Raji (cell line): Measurements from ENCODE around the gene TMC1.

Source experiments
- POLR2A ChIP-seq: IDR thresholded peaks from 2 replicates; pipeline ENCODE4 v1.6.1; 2011; ENCODE audit warnings: low read depth, low read length, control low read depth; ENCODE audit not compliant: insufficient read depth

The TMC1 gene

DNA sequence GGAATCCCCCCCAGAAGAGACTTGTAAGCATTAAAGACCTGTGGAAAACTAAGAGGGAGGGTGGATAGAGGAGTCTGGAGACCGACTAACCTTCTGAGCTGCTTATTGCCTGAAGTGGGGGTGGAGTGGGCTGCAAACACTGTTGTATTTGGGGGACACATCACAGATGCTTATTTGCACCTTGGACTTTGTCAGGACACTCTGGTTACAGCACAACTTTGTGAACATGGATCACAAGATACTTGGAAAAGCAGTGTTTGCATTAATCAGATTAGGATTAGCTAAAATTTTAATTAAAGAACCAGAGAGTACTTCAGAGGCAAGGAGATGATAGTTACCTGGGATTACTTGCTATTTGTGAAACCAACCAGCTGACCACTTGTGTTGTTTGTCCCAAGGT, 30.9 kb downstream of the TMC1 start:
- TF ChIP-seq POLR2A = no peak

DNA sequence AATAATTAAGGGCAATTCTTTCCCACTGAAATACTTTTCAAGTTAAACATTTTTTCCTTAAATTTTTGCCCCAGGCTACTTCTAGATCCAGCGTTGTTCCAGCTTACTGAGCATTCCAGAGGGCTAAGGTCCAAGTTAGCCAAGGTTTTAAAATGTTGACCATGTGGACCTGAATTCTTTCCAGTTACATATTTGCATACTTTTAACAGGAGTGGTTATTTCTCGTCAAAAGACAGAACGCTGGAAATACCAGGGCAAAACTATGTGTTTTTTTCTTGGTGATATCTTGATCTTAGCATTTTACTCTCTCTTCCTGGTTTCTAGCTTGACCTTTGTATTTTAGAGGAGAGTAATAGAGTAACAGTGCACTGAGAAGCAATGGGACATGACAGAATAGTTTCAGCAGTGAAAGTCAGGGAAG, 32.8 kb downstream of the TMC1 start:
- no peak for TF ChIP-seq POLR2A

DNA sequence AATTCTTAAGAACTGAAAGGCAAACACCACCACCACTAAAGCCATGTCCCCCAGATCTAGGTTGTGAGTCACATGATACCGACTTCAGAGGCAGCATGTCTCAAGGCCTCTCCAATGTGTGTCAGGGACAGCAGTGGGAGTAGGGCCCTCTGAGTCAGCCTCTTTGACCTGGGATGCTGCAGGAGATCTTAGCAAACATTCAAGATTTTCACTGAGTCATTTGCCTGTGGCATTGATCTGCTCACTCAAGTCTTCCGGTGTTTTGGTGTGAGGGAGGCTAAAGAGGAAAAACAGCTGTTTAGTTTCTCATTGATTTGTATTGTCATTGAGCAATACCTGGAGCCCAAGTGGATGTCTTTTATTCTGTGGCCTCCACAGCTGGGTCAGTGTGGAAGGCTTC, 36.1 kb downstream of the TMC1 start:
- TF ChIP-seq POLR2A = no peak

DNA sequence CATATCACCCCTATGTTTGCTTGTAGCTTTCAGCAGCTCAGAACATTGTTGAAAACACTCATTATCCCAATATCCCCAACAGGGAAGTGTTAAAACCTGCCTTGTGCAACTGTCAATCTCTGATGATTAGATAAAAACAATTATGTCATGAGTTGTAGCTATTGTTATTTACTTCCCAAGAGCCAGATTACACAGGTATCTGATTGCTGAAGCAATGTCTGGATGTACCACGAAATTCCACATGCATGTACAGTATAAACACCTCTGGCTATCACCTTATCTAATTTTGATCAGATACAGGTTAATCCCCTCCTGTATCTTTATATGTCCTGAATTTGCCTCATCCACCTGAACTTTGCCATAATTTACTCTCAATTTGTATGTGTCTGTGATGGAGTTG, 38.7 kb downstream of the TMC1 start:
- TF ChIP-seq POLR2A = no peak

DNA sequence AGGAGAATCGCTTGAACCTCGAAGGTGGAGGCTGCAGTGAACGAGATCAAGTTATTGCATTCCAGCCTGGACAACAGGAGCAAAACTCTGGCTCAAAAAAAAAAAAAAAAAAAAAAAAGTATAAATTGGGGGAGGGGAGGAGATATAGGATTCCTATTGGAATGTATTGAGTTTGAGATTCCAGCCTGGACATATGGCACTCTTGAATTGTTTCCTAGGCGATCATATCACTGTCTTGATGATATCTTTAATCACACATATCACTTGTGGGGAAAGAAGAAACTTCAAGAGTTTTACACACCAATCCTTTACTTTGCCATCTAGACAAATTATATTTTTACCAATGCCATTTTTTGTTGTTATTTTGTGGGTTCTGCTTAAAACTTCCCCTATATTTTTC, 42.4 kb downstream of the TMC1 start:
- no peak for TF ChIP-seq POLR2A

DNA sequence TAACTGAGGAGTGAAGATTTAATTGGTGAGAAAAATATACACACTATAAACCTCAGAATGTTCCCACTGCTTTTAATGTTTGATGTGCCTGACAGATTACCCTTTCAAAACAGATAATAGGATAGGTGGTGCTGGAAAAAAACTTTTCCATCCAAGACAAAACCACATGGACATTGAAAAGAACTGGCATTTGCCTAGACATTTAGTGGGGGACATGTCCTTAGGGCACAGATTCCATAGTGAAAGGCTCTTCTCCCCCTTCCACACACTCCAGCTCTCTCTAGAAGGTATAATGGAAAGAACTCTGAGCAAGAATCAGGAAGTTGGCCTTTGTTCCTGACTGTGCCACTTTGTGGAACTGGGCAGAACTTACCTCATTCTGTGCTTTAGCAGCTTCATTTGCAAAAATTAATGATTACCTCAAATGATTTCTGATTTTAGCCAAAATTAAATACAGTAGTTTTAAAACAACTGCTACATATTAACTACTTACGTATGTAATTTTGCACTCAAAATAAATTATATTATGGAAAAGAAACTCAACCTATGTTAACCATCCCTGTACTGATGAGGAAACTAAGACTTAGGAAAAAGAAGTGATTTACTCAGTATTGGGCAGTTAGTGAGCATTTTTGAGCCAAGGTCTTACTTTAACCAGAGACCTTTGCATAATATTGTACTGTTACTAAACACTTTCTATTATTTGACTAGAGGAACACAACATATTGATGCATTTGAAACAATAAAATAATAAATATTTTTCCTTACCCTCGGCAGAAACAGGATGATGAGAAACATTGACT, 43.3 kb downstream of the TMC1 start:
- no peak for TF ChIP-seq POLR2A

DNA sequence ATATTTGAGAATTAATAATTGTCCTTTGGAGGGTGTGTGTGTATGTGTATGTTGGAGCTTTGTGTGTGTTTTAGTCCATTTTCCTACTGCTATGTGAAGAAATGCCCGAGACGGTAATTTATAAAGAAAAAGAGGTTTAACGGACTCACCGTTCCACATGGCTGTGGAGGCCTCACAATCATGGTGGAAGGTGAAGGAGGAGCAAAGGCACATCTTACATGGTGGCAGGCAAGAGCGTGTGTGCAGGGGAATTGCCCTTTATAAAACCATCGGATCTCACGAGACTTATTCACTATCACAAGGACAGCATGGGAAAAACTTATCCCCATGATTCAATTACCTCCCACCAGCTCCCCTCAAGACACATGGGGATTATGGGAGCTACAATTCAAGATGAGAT, 44.1 kb downstream of the TMC1 start:
- no peak for TF ChIP-seq POLR2A

DNA sequence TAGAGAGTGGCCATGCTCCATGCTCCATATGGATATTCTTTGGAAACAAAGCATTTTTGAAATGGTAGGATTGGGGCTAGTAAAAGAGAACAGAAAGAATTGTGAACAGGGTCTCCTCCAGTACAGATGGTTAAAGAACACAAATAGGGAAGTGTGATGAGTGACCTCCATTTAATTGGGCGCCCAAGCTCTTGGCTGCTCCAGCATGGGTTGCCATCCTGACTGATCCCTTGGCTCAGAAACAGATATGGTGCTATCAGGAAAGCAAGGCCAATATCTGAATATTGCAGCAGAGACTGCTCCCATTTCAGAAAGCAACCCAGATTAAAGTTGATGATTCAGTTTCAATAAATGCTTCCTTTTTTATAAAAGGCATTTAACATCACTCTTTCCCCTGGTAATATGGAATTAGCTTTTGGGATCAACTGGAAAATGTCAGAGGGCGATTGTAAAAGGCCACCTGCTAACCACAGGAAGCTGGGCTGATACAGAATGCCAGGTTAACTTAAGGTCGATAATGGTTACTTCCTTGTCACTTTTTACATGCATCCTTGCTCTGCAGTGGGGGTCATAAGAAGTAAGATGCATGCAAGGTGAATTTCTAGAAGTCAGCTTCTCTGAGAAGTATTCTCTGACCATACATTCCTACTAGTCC, 52.9 kb downstream of the TMC1 start:
- TF ChIP-seq POLR2A = no peak

DNA sequence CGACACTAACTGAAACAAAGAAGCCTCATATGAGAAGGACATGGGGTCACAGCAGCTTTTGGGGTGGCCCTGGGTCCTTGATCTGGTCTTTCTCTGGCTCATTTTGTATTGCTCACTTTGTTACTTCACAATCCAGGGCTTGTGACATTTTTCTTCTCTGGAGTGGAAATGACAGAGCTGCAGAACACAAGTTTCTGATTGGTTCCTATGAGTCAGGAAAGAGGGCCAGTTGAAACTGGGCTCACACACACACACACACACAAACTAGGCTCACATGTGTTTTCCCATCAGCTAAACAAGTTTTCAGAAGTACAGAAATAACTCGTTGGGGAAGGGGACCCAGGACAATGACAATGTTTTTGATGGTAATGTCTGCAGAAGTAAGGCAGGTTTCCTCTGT, 54.3 kb downstream of the TMC1 start:
- no peak for TF ChIP-seq POLR2A

DNA sequence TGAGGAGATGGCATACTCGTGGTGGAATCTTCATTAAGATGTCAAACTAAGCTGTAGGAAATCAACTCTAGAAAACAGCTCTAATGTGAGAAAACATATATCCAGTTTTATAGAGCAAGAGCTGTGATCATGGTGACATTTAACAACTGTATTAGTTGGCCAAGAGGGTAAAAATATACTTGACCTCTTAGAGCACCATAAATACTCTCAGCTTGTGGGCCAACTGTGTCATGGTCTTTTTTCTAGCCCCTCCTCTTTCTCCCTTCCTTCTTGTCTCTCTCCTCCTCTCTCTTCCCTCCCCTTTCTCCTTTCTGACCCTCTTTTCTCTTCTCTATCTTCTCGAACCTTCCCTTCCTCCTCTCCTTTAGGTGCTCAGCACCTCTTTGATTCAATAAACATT, 54.7 kb downstream of the TMC1 start:
- TF ChIP-seq POLR2A = no peak

DNA sequence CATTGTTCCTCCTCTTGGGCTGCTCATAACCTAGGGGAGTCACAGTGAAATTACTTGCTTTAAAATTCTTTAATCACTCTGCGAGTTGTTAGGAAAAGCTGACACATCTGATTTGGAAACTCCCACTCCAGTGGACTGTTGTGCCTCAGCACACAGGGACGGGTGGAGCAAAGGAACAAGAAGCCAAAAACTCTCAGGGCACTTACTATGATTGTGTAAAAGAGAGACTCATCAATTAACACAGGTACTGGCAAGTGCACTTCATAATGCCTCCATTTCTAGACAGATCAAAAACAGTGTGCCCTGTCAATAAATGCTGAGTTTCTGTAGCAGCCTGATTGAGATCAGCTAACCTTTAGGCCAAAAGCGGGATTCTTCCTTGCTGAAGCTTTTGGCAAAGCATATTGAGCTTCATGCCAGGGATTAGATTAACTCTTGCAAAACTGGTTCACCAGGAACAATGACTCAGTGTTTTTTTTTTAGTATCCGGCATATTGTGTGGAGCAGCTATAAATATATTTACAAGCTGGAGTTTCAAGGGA, 55.9 kb downstream of the TMC1 start:
- no peak for TF ChIP-seq POLR2A

DNA sequence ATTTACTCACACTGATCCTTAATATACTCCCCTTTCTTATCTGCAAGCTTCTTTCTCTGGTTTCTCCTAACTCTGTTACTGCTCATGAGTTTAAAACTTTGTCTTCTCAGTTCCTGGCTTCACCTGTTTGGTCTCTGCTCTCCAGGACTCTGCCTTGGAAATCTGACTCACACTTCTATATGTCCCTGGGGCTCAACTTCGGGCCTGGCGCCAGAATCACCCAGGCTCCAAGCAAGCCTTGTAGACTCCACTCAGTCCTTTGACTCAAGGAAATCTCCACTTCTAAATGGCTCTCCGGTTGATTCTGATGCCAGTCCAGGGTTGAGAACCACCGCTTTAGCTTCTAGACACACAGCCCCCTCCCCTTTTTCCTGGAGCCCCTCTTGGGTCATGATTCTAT, 57.8 kb downstream of the TMC1 start:
- no peak for TF ChIP-seq POLR2A

DNA sequence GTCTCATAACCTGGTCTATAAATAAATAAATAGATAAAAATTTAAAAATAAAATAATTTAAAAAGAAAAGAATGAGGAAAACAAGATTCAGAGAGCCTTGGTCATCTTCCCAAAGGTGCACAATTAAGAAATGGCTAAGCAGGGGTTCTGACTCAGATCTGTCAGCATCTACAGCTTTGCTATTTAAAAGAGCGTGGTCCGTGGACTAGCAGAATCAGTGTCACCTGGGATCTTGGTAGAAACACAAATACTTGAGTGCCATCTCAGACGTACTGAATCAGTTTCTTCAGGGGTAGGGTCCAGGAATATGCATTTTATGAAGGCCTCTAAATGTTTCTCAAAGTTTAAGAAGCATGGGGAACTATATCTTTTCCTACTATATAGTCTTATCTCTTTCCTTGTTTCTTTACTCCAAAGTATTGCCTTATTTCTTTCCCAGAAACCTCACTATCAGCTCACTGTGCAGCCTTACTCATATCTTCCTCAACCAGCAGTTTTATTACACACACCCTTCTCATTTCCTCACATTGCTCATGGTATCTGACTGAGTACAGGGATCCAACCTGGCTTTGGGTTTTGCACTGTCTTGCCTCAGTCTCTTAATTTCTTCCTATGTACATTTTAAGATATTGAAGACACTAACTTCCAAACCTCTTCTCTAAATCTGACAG, 58.6 kb downstream of the TMC1 start:
- no peak for TF ChIP-seq POLR2A

DNA sequence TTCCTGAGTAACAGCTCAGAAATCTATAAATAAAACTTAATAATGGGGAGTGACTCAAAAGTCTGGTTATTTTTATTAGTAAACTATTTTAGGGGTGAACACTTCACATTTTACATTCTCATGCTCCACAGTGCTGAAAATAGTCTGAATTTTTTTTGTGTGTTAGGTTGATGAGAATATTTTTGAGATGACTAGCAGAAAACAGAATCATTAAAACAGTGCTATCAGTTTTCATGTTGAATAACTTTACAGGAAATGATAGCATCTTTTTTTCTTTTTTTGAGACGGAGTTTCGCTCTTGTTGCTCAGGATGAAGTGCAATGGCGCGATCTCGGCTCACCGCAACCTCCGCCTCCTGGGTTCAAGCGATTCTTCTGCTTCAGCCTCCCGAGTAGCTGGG, 60.3 kb downstream of the TMC1 start:
- TF ChIP-seq POLR2A = no peak

DNA sequence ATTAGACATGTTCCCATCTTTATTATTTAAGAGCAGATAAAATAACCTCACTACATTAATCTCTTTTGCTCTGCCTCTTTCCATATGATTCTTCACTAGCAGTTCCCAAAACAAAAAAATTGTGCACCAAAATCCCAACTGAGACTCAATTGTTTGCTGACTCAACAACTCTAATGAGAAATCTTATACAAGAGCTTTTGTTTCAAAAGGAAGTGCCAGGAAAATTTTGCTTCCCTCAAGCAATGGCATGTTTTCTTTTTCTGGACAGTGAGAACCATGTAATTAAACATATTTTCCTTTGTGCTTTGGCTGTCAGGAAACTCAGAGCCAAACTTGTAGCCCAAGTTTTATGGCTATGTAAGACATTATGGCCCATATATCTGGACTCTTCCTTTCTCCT, 62.0 kb downstream of the TMC1 start:
- TF ChIP-seq POLR2A = no peak
